HG03442 (cell line): ENCODE measurements around the gene S100A3.

ENCODE experiments used
- ATAC-seq: cut with Tn5 transposase; IDR thresholded peaks from one replicate; pipeline ENCODE4 v1.9.1; 2021; ENCODE audit warnings: mild to moderate bottlenecking, moderate library complexity; ENCODE audit not compliant: unreplicated experiment

Gene S100A3

DNA sequence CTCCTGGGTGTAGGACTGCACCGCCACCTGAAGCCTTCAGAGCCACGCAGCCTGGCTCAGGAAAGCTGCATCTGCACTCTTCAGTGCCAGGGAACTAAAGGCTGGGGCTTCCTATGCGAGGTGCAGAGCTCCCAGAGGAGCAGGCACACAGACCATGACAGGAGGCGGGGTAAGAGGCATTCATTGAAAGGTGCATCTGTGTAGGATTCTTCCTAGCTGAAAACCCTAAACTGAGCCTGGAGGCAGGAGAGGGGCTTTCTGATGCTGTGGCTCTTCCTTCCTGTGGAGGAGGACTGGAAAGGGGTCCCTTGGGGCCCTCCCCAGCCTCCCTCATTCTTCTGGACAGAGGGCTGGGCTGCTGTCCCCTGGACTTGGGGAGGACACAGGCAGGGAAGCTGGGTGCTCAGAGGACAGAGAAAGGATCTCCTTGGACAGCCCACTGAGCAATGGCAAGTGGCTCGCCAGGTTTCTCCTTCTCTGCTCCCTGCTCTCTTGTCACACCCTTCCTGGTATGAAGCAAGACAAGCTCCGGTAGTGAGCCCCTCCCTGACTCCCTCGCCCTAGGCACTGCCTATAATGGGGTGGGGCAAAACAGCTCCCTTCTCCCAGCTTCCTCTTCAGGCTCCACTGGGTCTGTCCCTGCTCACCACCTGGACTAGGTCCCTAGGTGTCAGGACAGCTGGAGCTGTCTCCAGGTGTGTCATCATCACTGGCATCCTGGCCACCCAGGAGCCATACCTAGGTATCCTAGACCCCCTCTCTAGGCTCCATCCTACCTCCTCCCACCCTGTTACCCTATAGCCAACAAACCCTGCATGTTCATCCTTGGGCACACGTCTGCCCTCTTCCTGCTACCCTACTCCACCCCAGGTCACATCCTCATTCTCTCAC is 33.3 kb downstream of the S100A3 start:
- no peak for ATAC-seq

DNA sequence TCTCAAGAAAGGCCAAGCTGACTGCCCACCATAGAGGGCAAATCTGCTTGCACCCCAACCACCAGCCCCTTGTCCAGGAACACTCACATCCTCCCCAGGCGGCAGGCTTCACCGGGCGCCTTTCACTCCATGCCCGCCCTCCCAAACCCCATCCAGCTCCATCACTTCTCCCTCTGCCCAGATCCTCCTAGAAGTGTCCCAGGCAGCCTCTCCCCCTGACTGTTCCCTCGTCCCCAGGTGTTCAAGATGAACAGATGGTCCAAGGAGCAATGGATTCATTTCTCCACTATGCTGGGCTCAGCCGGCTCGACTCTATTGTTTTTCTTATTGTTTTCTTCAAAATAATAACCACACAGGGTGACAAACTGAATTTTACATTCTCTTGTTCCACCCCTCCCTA is 35.4 kb downstream of the S100A3 start:
- ATAC-seq = no peak

GRCh38 chr1:153513023-153513422 is 36.0 kb downstream of the S100A3 start:
- no peak for ATAC-seq

- ATAC-seq = no peak
Observed at GRCh38 chr1:153510984-153511410, 38.1 kb downstream of the S100A3 start.

- no peak for ATAC-seq
Observed at GRCh38 chr1:153509729-153510354, 39.2 kb downstream of the S100A3 start.

DNA sequence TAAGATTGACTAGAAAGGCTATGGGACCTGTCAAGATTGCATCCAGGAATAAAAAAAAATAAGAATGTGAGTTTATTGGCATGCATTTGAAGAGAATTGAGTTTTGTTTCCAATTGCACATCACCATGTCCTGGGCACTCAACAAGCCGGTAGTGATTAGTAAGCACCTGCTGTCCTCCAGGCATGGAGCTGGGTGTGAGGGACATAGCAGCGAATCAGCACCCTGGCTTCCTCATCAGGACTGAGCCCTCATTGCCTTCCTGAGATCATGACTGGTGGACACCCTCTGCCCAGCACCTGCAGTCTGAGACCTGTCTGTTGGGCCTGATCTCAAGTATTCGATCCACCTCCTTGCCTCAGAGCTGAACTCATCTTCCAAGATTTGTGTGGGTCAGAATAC is 40.0 kb downstream of the S100A3 start:
- no peak for ATAC-seq

- ATAC-seq = no peak
Observed at GRCh38 chr1:153507926-153508583, 41.0 kb downstream of the S100A3 start.

DNA sequence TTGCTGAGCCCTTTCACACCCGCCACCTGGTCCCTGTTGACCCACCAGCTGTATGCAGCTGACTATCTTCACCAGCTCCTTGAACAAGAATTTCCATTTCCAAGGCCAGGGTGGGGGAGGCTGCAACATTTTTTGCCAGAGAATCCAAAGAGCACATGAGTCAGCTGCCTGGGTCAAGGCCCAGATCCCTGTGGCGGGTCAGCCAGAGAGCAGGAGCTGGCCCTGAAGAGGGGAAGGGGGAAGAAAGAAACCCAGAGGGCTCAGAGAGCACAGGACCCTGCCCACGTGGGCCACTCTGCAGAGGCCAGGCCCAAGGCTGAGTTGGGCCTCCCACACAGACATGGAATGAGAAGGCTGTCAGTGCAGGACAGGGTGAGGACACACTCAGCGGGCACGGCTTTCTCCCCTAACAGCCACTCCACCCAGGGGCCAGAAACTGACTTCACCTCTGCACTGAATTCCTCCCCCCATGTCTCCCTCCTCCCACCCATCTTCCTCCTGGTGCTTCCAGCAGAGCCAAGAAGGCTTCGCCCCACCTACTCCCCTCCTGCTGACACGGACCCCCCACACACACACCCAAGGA is 42.1 kb downstream of the S100A3 start:
- no peak for ATAC-seq

- no peak for ATAC-seq
Observed at GRCh38 chr1:153506386-153506785, 42.7 kb downstream of the S100A3 start.

- no peak for ATAC-seq
Observed at GRCh38 chr1:153505576-153505975, 43.5 kb downstream of the S100A3 start.

DNA sequence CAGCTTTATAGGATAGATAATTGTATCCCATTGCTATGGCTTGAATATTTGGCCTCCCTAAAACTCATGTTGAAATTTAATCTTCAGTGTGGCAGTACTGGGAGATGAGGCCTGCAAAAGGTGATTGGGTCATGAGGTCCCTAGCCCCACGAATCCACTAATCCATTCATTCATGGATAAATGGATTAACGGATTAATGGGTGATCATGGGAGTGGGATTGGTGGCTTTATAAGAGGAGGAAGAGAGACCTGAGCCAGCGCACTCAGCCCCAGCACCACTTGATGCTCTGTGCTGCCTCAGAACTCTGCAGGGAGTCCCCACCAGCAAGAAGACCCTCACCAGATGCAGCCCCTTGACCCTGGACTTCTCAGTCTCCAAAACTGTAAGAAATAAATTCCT is 45.3 kb downstream of the S100A3 start:
- ATAC-seq = no peak

DNA sequence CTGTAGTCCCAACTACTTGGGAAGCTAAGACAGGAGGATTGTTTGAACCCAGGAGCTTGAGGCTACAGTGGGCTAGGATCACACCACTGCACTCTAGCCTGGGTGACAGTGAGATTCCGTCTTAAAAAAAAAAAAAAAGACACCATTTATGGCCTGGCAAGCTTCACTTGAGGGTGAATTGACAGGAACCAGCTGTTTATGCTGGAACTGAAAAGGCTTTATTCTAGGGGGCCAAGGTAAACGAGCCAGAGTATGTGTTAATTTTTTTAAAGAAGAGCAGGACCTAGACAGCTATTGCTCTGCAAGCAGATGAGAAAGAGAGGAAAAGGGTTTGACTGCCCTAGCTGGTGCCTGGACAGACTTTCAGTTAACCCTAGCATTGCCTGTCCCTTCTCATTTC is 50.3 kb downstream of the S100A3 start:
- no peak for ATAC-seq
